ENCODE results near the gene GPSM3. TPM values are rescaled to one million over a fixed set of nuclear protein-coding genes. Genes with fewer than 3 reads are reported as not detected.

Gene GPSM3, protein sequence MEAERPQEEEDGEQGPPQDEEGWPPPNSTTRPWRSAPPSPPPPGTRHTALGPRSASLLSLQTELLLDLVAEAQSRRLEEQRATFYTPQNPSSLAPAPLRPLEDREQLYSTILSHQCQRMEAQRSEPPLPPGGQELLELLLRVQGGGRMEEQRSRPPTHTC
- 10 to 100 TPM; 12.9 to 25.0 TPM for total RNA-seq
- 5.7 TPM for polyA plus RNA-seq (2013, experiment 1 of 2)
- polyA plus RNA-seq (2013, experiment 2 of 2), result 6.7 TPM
- long read RNA-seq, experiment 1, transcript GPSM3-206 (4 exons, 1,476 nt), result major isoform, 27 of 31 reads
- long read RNA-seq, experiment 1, partial matches to known transcripts, result 4 of 31 reads
- long read RNA-seq, experiment 1, other reads (novel, unspliced or antisense), result 0 of 31 reads
- long read RNA-seq, experiment 2, transcript GPSM3-206 (4 exons, 1,476 nt), result major isoform, 31 of 33 reads
- long read RNA-seq, experiment 2, partial matches to known transcripts, result 0 of 33 reads
- long read RNA-seq, experiment 2, other reads (novel, unspliced or antisense), result 1 of 33 reads
- long read RNA-seq, experiment 3, partial matches to known transcripts, result 1 of 6 reads
- long read RNA-seq, experiment 3, other reads (novel, unspliced or antisense), result 1 of 6 reads
- long read RNA-seq, experiment 4, transcript GPSM3-206 (4 exons, 1,476 nt), result major isoform, 30 of 35 reads
- long read RNA-seq, experiment 4, partial matches to known transcripts, result 0 of 35 reads
- long read RNA-seq, experiment 4, other reads (novel, unspliced or antisense), result 3 of 35 reads

- Histone ChIP-seq H3K27ac (ENCODE audit: low read depth, low read length) (no peak within 1 kb of the TSS), H3K4me3 (ENCODE audit: low read length) (no peak within 1 kb of the TSS), H3K36me3 (ENCODE audit: control insufficient read depth, insufficient read depth, low read length) (peaks cover 5% of the 10 kb centered on the region), H3K4me1 (ENCODE audit: control insufficient read depth, insufficient read depth, low read length) (peaks cover 8% of the 10 kb centered on the region), H3K27me3 (ENCODE audit: control insufficient read depth, insufficient read depth, low read length, poor library complexity, severe bottlenecking) (no peaks in the 10 kb centered on the region), H3K9me3 (ENCODE audit: control insufficient read depth, low read length) (no peaks in the 10 kb centered on the region), H3K9ac (ENCODE audit: extremely low read depth, low read length, poor library complexity, severe bottlenecking) (no peak within 1 kb of the TSS)
- 91% methylated on average over 4 of the region's 5 CpGs; no CpG with 5 or more reads in 1 of the 2 experiments for WGBS, 2 experiments (ENCODE audit: insufficient coverage in 1 of 2, insufficient read length in 1 of 2)
- Mint-ChIP-seq H3K4me1 (peaks cover 37% of the 10 kb centered on the region), H3K4me3 (peak within 1 kb of the TSS; percentile 86), H3K27me3 (ENCODE audit: insufficient read depth) (no peaks in the 10 kb centered on the region), H3K9me3 (no peaks in the 10 kb centered on the region), H3K36me3 (ENCODE audit: low read depth) (peaks cover 12% of the 10 kb centered on the region), H3K27ac (peak within 1 kb of the TSS; percentile 90)
- TF ChIP-seq, protein P1, sequence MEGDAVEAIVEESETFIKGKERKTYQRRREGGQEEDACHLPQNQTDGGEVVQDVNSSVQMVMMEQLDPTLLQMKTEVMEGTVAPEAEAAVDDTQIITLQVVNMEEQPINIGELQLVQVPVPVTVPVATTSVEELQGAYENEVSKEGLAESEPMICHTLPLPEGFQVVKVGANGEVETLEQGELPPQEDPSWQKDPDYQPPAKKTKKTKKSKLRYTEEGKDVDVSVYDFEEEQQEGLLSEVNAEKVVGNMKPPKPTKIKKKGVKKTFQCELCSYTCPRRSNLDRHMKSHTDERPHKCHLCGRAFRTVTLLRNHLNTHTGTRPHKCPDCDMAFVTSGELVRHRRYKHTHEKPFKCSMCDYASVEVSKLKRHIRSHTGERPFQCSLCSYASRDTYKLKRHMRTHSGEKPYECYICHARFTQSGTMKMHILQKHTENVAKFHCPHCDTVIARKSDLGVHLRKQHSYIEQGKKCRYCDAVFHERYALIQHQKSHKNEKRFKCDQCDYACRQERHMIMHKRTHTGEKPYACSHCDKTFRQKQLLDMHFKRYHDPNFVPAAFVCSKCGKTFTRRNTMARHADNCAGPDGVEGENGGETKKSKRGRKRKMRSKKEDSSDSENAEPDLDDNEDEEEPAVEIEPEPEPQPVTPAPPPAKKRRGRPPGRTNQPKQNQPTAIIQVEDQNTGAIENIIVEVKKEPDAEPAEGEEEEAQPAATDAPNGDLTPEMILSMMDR (conservative IDR thresholded peaks at IDR 0.05), result no peak
- peak; percentile 68 for DNase-seq
Measured at GRCh38 chr6:32192608-32193039, at the start of gene GPSM3. GPSM3 (minus strand) TSS chr6:32192643; CDS start chr6:32192513, 130 bp downstream.

DNA sequence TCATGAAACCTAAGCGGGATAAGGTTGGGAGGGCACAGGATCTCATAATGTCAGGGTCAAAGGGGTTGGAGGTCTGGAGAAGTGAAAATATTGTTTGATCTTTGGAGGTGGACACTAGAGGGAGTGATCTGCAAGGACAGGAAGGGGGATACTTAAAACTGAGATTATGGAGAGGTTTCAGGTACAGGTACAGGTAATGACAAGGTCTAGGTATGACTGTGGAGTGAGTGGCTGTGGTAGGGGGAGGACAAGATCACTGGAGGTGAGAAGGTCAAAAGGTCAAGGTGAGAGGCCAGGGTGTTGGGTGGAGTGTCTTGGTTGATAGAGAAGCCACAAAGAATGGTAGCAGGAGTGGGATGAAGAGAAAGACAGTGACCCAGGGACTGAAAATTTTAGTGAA lies 48.2 kb upstream of the GPSM3 start:
- Mint-ChIP-seq H3K4me3 (no peak overlapping the region), H3K36me3 (ENCODE audit: low read depth) (no peaks in the 10 kb centered on the region), H3K9me3 (no peaks in the 10 kb centered on the region), H3K27ac (no peak overlapping the region), H3K27me3 (ENCODE audit: insufficient read depth) (peaks cover 58% of the 10 kb centered on the region), H3K4me1 (no peaks in the 10 kb centered on the region)
- Histone ChIP-seq H3K36me3 (ENCODE audit: control insufficient read depth, insufficient read depth, low read length) (no peaks in the 10 kb centered on the region), H3K9ac (ENCODE audit: extremely low read depth, low read length, poor library complexity, severe bottlenecking) (no peak overlapping the region), H3K27ac (ENCODE audit: low read depth, low read length) (no peak overlapping the region), H3K9me3 (ENCODE audit: control insufficient read depth, low read length) (no peaks in the 10 kb centered on the region), H3K4me3 (ENCODE audit: low read length) (no peak overlapping the region), H3K4me1 (ENCODE audit: control insufficient read depth, insufficient read depth, low read length) (no peaks in the 10 kb centered on the region), H3K27me3 (ENCODE audit: control insufficient read depth, insufficient read depth, low read length, poor library complexity, severe bottlenecking) (no peaks in the 10 kb centered on the region)
- DNase-seq, result no peak
- TF ChIP-seq, protein P1 (conservative IDR thresholded peaks at IDR 0.05), result peak; percentile 25
- WGBS, 2 experiments (ENCODE audit: insufficient coverage in 1 of 2, insufficient read length in 1 of 2), result 92 to 93% methylated on average over 1 of the region's 1 CpG

DNA sequence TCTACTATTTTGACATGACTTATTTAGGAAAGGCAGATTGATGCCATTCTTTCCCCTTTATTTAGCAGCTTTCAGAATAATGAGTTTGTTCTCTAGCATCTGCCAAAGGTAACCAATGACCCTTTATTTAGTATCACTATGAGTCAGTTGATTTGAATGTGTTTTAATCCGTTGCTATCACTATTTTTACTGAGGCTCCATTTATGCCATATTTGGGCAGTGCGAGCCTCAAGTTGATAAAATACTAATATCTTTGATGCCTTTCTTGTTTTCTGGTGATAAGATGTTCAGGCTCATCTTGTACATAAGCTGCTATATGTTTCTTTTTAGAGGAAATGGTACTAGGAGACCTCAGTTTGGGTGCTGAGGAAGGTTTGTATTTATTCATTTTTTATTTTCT lies 47.0 kb upstream of the GPSM3 start:
- no peak overlapping the region for H3K27ac Mint-ChIP-seq
- H3K9me3 Mint-ChIP-seq, result no peaks in the 10 kb centered on the region
- Histone ChIP-seq H3K9ac (ENCODE audit: extremely low read depth, low read length, poor library complexity, severe bottlenecking) (no peak overlapping the region), H3K27ac (ENCODE audit: low read depth, low read length) (no peak overlapping the region), H3K4me1 (ENCODE audit: control insufficient read depth, insufficient read depth, low read length) (no peaks in the 10 kb centered on the region), H3K27me3 (ENCODE audit: control insufficient read depth, insufficient read depth, low read length, poor library complexity, severe bottlenecking) (no peaks in the 10 kb centered on the region), H3K36me3 (ENCODE audit: control insufficient read depth, insufficient read depth, low read length) (no peaks in the 10 kb centered on the region), H3K4me3 (ENCODE audit: low read length) (no peak overlapping the region), H3K9me3 (ENCODE audit: control insufficient read depth, low read length) (no peaks in the 10 kb centered on the region)
- no peak for DNase-seq
- TF ChIP-seq, protein P1 (conservative IDR thresholded peaks at IDR 0.05), result no peak
- 88 to 100% methylated on average over 2 of the region's 2 CpGs for WGBS, 2 experiments (ENCODE audit: insufficient coverage in 1 of 2, insufficient read length in 1 of 2)
- H3K4me3 Mint-ChIP-seq, result no peak overlapping the region
- H3K36me3 Mint-ChIP-seq (ENCODE audit: low read depth), result no peaks in the 10 kb centered on the region
- H3K27me3 Mint-ChIP-seq (ENCODE audit: insufficient read depth), result peaks cover 64% of the 10 kb centered on the region
- H3K4me1 Mint-ChIP-seq, result no peaks in the 10 kb centered on the region
